MCF 10A (cell line): ENCODE data around the gene COL13A1. TPM values are rescaled to one million over a fixed set of nuclear protein-coding genes. Genes with fewer than 3 reads are reported as not detected.
A peak's percentile ranks its signal among the peaks of the same experiment; 100 is the strongest.

Experiments
- BruUV-seq: library from RNA; stranded (reverse); fragments of 400-500 nt; replicated peaks from 2 replicates; lab custom pipeline; 2021; lab: Mats Ljungman, UMichigan
- CTCF ChIA-PET: fragments of 300-600 bp; sonication (Branson Sonifier 250); formaldehyde crosslinking; extraction: SDS; loops from one replicate; lab custom pipeline; 2021; ENCODE audit warnings: antibody characterized with exemption, inconsistent platforms; lab: Yijun Ruan, JAX
- POLR2A ChIA-PET: fragments of 300-600, 350-650 bp; sonication (Branson Sonifier 250); formaldehyde crosslinking; extraction: SDS; loops from one replicate; lab custom pipeline; 2020; ENCODE audit warnings: antibody characterized with exemption, inconsistent platforms; lab: Yijun Ruan, JAX
- DNase-seq: peaks from one replicate; pipeline ENCODE4 v3.0.0-alpha.2; 2018; ENCODE audit not compliant: unreplicated experiment
- H3K27ac Mint-ChIP-seq: one replicate; pipeline ENCODE4 v1.8.0; 2022; ENCODE audit warnings: mild to moderate bottlenecking, low read depth, mixed read lengths; ENCODE audit not compliant: unreplicated experiment
- H3K27me3 Mint-ChIP-seq: one replicate; pipeline ENCODE4 v1.8.0; 2022; ENCODE audit warnings: mixed read lengths; ENCODE audit not compliant: insufficient read depth, unreplicated experiment
- H3K36me3 Mint-ChIP-seq: one replicate; pipeline ENCODE4 v1.8.0; 2022; ENCODE audit warnings: mild to moderate bottlenecking, moderate library complexity, mixed read lengths; ENCODE audit not compliant: insufficient read depth, unreplicated experiment
- H3K4me1 Mint-ChIP-seq: one replicate; pipeline ENCODE4 v1.8.0; 2022; ENCODE audit warnings: mixed read lengths; ENCODE audit not compliant: insufficient read depth, unreplicated experiment
- H3K4me3 Mint-ChIP-seq: one replicate; pipeline ENCODE4 v1.8.0; 2022; ENCODE audit warnings: mild to moderate bottlenecking, moderate library complexity, mixed read lengths; ENCODE audit not compliant: unreplicated experiment
- H3K9me3 Mint-ChIP-seq: one replicate; pipeline ENCODE4 v1.8.0; 2022; ENCODE audit warnings: mixed read lengths; ENCODE audit not compliant: unreplicated experiment
- CTCF ChIP-seq: fragments of 200-600 bp; IDR thresholded peaks from one replicate; pipeline ENCODE4 v1.8.0; 2022; ENCODE audit warnings: antibody characterized with exemption, mild to moderate bottlenecking; ENCODE audit not compliant: unreplicated experiment
- intact Hi-C: fragments of 100-400 bp; cut with micrococcal nuclease; formaldehyde crosslinking; loops from 2 replicates; pipeline ENCODE4 v1.14.1; 2022
- total RNA-seq: library from RNA; stranded (reverse); gene quantifications from 2 replicates; pipeline ENCODE4 v1.2.3, GENCODE V29; 2022

The COL13A1 gene
- total RNA-seq, 1 experiment from 2014 or later = 0.47 TPM

GRCh38 chr10:69899727-69900595 lies 98.3 kb downstream of the COL13A1 start:
- H3K27me3 Mint-ChIP-seq = no peaks in the 10 kb centered on the region
- no TSS peak for BruUV-seq
- ChIA-PET CTCF (interaction anchor here (0.6 to 1.7 kb wide), 8 partner anchors 15 to 205 kb away, joined by 3 to 13 read pairs (median 4); no protein-coding TSS in a partner anchor), POLR2A (no interaction called here)
- no peak overlapping the region for H3K4me3 Mint-ChIP-seq
- no peak for TF ChIP-seq CTCF
- H3K36me3 Mint-ChIP-seq = no peaks in the 10 kb centered on the region
- no peaks in the 10 kb centered on the region for H3K9me3 Mint-ChIP-seq
- intact Hi-C loops = no loop called here
- no peaks in the 10 kb centered on the region for H3K4me1 Mint-ChIP-seq
- H3K27ac Mint-ChIP-seq = no peak overlapping the region
- no peak for DNase-seq

- intact Hi-C loops = loop anchor here (1.0 kb wide), 1 partner anchor 57 kb away; no protein-coding TSS in a partner anchor
- Mint-ChIP-seq H3K4me1 (no peaks in the 10 kb centered on the region), H3K36me3 (no peaks in the 10 kb centered on the region), H3K27me3 (no peaks in the 10 kb centered on the region), H3K4me3 (no peak overlapping the region), H3K27ac (no peak overlapping the region), H3K9me3 (no peaks in the 10 kb centered on the region)
- ChIA-PET POLR2A (interaction anchor here (0.6 kb wide), 1 partner anchor 239 kb away, joined by 3 read pairs; no protein-coding TSS in a partner anchor), CTCF (interaction anchor here (0.6 to 1.5 kb wide), 8 partner anchors 12 to 259 kb away, joined by 3 to 13 read pairs (median 4); no protein-coding TSS in a partner anchor)
- DNase-seq = no peak
- no peak for TF ChIP-seq CTCF
- BruUV-seq = no TSS peak
Measured at GRCh38 chr10:69901022-69901421, 99.3 kb downstream of the COL13A1 start.

- no peak overlapping the region for H3K4me3 Mint-ChIP-seq
- peak; percentile 40 for DNase-seq
- CTCF ChIA-PET = interaction anchor here (0.7 to 1.5 kb wide), 5 partner anchors 10 to 229 kb away, joined by 3 to 6 read pairs (median 3); no protein-coding TSS in a partner anchor
- intact Hi-C loops = loop anchor here (1.0 kb wide), 1 partner anchor 56 kb away; no protein-coding TSS in a partner anchor
- no peaks in the 10 kb centered on the region for H3K9me3 Mint-ChIP-seq
- no peak overlapping the region for H3K27ac Mint-ChIP-seq
- TF ChIP-seq CTCF = peak; percentile 58
- POLR2A ChIA-PET = interaction anchor here (0.6 kb wide), 1 partner anchor 238 kb away, joined by 3 read pairs; no protein-coding TSS in a partner anchor
- BruUV-seq = no TSS peak
- no peaks in the 10 kb centered on the region for H3K4me1 Mint-ChIP-seq
- no peaks in the 10 kb centered on the region for H3K36me3 Mint-ChIP-seq
- no peaks in the 10 kb centered on the region for H3K27me3 Mint-ChIP-seq
Measured at GRCh38 chr10:69901628-69902505, 100.2 kb downstream of the COL13A1 start.
